ENCODE data around the gene ZMIZ1.

Gene ZMIZ1

GRCh38 chr10:79159141-79159651, 90.4 kb downstream of the ZMIZ1 start:
- DNase-seq: peak; percentile 34

GRCh38 chr10:79159785-79160184, 91.0 kb downstream of the ZMIZ1 start:
- no peak for DNase-seq

GRCh38 chr10:79160191-79160590, 91.4 kb downstream of the ZMIZ1 start:
- no peak for DNase-seq

GRCh38 chr10:79161557-79161956, 92.8 kb downstream of the ZMIZ1 start:
- DNase-seq: no peak

GRCh38 chr10:79162022-79162421, 93.3 kb downstream of the ZMIZ1 start:
- no peak for DNase-seq

- peak; percentile 81 for DNase-seq
Observed at GRCh38 chr10:79162861-79163665, 94.3 kb downstream of the ZMIZ1 start.

GRCh38 chr10:79163666-79163975, 94.9 kb downstream of the ZMIZ1 start:
- DNase-seq: no peak

- DNase-seq: no peak
Observed at GRCh38 chr10:79164075-79164474, 95.3 kb downstream of the ZMIZ1 start.

- DNase-seq: no peak
Observed at GRCh38 chr10:79165070-79165778, 96.5 kb downstream of the ZMIZ1 start.

GRCh38 chr10:79166312-79166721, 97.6 kb downstream of the ZMIZ1 start:
- DNase-seq: no peak

GRCh38 chr10:79166741-79167140, 98.0 kb downstream of the ZMIZ1 start:
- no peak for DNase-seq

GRCh38 chr10:79167537-79167936, 98.8 kb downstream of the ZMIZ1 start:
- no peak for DNase-seq

- DNase-seq: no peak
Observed at GRCh38 chr10:79168210-79168609, 99.4 kb downstream of the ZMIZ1 start.

GRCh38 chr10:79170226-79170752, 101.5 kb downstream of the ZMIZ1 start:
- DNase-seq: no peak

- no peak for DNase-seq
Observed at GRCh38 chr10:79170993-79171392, 102.2 kb downstream of the ZMIZ1 start.

- DNase-seq: no peak
Observed at GRCh38 chr10:79171504-79171903, 102.7 kb downstream of the ZMIZ1 start.

- DNase-seq: no peak
Observed at GRCh38 chr10:79172881-79173280, 104.1 kb downstream of the ZMIZ1 start.

GRCh38 chr10:79173582-79174262, 105.0 kb downstream of the ZMIZ1 start:
- no peak for DNase-seq

GRCh38 chr10:79176052-79176501, 107.3 kb downstream of the ZMIZ1 start:
- peak; percentile 74 for DNase-seq

- DNase-seq: no peak
Observed at GRCh38 chr10:79176949-79177602, 108.3 kb downstream of the ZMIZ1 start.

- no peak for DNase-seq
Observed at GRCh38 chr10:79178070-79178576, 109.4 kb downstream of the ZMIZ1 start.

- no peak for DNase-seq
Observed at GRCh38 chr10:79178614-79179163, 109.9 kb downstream of the ZMIZ1 start.

Data from T1000 (cell line).